ENCODE measurements around the gene DAGLB.
A peak's percentile ranks its signal among the peaks of the same experiment; 100 is the strongest.
"Not testable (repeated sequence)": the region's sequence is repeated elsewhere in the genome, so short reads cannot be mapped to it uniquely, and the experiment has no call there.

Gene DAGLB

DNA sequence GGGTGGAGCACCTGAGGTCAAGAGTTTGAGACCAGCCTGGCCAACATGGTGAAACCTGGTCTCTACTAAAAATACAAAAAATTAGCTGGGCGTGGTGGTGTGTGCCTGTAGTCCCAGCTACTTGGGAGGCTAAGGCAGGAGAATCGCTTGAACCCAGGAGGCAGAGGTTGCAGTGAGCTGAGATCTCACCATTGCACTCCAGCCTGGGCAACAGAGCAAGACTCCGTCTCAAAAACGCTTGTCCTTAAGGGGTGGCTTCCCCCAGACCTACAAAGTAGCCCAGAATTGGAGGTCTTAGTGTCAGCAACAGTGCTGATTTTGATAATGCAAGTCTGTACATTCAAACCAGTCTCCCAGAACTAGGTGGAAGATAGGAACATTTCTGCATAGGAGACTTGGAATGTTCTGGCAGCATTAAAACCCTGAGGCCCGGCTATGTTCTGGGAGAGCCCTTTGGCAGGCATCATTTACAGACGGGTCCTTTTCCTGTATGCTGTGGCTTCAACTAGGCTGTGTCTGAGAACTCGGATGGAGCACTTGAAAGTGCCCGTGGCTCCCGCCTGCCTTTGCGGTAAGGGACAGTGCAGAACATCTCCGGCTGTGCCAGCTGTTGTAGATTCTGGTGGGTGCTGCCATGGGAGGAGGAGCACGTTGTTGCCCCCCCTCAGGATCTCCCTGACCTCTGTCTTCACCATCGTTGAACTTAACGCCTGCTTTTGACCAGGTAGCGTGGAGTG is 49.8 kb downstream of the DAGLB start:
- DNase-seq: not testable (repeated sequence)

DNA sequence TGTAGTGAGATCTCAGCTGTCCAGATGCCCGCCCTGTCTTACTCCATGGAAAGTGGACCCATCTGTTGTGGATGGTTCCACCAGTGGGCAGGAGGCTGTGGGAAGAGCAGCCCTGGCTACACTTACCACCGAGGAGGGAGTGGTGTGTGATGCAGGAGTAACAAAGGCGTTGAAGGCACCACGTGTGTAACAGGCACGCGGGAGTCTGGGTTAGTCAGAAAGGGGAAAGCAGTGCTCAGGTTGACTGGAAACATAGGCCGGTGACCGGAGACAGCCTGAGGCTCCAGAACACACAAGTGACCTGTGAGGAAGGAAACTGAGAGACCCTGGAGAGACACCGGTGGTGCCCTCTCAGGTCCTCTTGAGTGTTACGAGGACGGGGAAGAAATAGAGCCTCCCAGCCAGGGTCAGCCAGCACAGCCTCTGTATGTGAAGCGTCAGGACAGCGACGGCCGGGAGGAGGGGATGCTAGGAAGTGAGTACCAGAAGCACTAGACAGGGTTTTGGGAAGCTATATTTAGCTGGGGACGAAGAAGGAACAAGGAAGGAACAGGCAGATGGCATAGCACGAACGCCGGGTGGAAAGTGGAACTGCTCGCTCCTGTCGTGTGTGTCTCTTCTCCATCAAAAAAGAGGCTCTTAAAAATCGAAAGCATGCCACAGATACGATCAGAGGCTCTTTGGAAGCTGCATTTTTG is 51.7 kb downstream of the DAGLB start:
- DNase-seq: no peak

DNA sequence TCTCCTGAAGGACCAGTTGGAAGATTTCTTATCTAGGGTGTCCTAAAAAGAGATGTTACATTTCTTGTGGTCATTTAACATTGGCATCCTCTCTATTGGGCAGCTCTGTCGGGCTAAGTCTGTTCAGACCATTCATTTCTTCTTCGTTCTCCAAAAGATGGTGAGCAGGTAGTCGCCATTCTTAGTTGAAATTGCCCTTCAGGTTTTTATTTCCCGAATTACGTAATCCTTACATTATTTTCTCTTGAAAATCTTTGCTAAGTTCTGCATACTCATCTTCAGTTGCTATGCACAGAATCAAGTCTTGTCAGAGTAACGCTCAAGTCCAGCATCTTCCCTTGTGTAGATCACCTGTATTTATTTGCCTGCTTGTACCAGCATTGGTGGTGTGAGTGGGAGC is 53.6 kb downstream of the DAGLB start:
- DNase-seq: no peak

DNA sequence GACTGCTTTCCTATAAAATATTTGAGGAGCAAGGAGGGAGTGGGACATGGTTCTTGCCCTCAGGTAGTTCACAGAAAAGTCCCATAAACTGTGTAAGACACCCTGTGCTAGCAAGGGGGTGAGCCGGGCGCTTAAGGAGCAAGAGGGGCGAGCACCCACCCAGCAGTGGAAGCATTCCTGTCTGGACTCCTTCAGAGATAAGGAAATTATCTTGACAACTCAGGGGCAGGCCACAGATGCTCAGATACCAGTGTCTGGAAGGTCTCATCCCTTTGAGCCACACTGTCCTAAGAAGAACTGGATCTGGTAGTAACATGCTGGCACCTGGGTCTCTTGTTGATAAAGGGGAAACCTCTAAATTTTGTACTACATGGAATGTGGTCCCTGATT is 54.1 kb downstream of the DAGLB start:
- no peak for DNase-seq

DNA sequence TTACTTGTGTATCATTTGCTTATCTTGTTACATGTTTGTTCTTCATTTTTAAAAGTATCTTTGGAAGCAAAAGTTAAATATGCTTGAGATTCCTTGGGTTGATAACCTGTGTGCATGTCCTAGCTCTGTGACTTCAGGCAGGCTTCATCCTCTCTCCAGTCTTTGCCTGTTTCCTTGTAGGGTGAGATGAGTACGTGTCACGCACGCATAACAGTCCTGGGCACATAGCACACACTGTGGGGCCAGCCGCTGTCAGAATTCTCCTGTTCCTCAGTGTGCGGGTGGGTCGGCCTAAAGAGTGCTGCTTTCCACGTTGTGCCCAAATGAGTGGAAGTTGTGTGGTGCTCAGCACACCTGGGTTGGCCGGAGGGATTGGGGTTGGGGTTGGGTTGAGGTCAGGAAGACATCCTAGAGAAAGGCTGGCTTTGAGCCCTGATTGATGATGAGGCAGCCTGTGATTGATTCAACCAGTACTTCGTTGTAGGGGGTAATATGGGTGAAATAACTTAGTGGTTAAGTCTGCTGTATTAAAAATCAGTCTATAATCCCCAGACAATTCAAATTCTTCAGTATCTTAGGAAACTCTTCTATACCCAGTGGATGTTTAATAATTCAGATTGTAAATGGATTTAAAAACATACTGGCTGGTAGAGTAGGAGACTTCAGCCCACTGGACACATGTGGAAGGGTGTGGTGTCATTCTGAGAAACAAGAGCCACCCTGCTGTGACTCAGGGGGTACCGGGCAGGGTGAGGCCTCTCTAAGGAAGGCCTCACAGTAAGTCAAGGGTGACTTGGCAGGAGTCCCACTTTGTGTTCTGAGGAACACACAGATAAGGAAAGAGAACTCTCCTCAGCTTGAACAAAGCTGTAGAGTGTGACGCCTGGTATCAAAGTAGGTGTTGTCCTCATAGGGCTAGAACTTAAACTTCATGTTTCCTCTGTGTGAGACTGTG is 54.8 kb downstream of the DAGLB start:
- DNase-seq: peak; percentile 55

DNA sequence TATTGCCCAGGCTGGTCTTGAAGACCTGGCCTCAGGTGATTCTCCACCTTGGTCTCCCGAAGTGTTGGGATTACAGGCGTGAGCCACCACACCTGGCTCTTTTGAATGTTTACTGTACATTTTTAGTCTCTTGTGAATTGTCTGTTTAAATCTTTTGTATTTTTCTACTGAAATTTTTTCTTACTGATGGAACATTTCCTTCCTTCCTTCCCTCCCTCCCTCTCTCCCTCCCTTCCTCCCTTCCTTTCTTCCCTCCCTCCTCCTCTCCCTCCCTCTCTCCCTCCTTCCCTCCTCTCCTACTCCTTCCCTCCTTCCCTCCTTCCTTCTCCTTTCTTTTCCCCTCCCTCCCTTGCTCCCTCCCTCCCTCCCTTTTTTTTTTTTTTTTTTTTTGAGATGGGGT is 58.0 kb downstream of the DAGLB start:
- DNase-seq: no peak

DNA sequence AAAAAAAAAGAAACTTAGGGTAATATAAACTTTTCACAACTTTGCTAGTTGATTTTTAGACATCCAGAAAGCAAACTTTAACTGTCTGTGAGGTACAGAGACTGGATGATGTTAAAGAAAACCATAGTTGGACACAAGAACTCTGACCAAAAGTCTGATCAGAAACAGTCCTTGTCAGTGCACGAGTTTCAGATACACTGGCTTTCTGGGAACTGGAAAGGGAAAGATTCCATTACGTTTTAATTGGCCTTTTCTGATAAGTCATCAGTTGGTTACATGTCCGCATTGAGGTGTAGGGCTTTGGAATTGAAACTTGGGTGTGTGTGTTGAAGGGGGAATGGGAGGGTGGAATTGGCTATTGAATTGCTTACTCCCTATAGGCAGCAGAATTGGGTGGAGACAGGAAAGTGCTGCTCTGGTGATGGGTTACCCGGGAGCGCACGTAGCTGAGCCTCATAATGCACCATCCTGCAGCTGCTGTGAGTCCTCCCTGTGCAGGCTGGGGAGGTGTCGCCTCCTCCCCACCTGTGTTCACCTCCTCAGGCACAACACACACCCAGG is 59.9 kb downstream of the DAGLB start:
- no peak for DNase-seq

DNA sequence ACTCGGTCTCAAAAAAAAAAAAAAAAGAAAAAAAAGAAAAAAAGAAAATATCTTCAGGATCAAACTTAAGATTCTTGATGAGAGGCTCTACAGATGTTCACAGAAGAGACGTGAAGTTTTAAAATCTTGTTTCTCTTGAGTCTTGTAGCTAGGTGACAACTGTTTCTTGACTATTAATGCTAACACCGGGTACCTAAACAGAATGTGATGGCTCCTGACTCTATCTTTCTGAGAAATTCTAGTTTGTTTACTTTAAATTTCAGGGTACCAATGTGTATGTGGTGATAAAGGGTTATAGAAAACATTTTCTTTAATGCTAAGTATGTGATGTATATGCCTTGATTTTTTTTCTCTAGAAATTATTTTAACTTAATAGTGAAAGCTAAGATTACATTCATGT is 61.0 kb downstream of the DAGLB start:
- no peak for DNase-seq

DNA sequence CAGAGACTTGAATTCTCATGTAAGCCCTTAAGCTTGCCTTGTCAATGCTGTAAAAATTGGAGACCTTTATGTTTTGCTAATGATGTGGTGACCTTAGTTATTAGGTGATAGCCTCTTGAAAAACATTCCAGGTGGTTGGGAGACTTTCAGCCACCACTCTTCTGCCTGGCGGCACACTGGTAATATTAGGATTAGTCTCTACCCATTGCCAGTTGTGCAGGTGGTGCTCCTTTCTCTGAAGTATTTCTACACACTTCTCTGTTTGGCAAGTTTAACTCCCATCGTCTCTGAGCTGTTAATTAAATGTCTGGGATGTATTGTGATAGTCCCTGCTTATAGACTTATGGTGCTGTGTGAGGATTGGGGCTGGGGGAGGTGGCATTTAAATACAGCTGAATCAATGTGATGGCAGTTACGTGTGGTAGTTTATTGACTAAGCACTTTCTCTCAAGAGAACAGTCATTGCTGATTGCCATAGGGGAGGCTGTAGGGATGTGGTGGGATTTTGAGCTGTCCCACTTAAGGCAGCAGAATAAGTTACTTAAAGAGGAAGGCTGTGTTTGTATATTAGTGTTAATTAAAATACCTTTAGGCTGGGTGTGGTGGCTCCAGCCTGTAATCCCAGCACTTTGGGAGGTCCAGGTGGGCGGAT is 61.7 kb downstream of the DAGLB start:
- no peak for DNase-seq

DNA sequence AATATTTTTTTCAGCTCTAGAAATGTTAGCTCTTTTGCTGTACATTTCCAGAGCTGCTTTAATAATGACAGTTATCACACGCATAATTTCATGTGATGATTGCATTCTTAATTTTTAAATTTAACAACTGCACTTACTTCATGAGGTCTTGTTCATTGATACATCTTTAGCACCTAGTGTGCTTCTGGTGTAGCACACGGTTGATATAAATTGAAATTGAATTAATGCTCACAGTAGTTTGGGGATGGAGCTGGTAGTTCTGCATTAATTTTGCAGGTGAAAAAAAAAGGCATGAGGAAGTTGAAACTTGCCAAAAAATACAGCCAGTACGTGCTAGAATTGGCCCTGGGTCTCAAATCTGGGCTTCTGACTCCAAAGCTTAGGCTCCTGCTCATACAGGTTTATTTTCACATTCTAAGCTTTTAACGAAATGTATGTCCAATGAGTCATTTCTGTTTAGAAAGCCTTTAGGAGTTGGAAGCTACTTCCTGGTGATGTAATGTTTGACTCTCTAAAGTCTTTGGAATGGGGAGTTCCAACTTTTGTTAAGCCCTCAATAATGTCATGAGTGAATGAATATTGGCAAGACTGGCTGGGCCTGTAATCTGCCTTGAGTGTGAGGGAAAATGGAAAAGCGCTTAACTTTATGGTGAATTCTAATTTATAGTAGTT is 62.5 kb downstream of the DAGLB start:
- DNase-seq: peak; percentile 94

DNA sequence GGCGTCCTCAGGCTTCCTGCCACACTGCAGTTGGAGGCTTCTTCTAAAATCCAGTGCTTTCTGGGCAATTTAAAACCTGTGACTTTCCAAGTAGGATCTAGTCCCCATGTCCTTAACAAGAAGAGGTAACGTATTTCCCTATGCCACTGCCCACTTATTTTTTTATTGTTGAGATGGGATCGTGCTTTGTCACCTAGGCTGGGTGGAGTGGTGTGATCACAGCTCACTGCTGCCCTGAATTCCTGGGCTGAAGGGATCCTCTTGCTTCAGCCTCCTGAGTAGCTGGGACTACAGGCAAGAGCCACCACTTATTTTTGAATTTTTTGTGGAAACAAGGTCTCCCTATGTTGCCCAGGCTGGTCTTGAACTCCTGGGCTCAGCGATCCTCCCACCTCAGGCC is 63.4 kb downstream of the DAGLB start:
- no peak for DNase-seq

DNA sequence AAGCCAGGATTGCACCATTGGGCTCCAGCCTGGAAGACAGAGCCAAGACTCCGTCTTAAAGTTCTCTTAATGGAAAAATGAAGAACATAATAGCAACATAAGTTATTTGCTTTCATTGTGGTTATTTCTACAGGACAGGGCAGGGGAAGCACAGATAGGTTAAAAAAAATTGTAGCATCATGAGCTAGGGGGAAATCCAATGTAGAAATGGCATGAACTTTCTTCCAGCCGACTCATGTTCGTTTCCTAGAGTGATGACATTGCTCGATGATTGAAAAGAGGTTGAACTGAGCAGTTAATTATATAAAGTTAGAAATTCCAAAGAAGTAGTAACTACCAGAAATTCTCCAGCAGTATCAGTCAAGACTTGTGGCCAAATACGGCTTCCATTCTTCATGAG is 64.9 kb downstream of the DAGLB start:
- DNase-seq: peak; percentile 35

DNA sequence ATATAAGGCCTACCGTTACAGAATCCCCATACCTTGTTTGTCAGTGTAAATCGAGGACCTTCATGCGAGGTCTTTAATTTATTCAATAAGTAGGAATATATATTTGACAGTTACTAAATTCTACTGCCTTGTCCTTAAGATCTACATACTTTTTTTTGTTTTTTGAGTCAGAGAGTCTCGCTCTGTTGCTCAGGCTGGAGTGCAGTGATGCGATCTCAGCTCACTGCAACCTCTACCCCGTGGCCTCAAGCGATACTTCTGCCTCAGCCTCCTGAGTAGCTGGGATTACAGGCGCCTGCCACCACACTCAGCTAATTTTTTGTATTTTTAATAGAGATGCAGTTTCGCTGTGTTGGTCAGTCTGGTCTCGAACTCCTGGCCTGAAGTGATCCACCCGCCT is 65.9 kb downstream of the DAGLB start:
- DNase-seq: not testable (repeated sequence)

DNA sequence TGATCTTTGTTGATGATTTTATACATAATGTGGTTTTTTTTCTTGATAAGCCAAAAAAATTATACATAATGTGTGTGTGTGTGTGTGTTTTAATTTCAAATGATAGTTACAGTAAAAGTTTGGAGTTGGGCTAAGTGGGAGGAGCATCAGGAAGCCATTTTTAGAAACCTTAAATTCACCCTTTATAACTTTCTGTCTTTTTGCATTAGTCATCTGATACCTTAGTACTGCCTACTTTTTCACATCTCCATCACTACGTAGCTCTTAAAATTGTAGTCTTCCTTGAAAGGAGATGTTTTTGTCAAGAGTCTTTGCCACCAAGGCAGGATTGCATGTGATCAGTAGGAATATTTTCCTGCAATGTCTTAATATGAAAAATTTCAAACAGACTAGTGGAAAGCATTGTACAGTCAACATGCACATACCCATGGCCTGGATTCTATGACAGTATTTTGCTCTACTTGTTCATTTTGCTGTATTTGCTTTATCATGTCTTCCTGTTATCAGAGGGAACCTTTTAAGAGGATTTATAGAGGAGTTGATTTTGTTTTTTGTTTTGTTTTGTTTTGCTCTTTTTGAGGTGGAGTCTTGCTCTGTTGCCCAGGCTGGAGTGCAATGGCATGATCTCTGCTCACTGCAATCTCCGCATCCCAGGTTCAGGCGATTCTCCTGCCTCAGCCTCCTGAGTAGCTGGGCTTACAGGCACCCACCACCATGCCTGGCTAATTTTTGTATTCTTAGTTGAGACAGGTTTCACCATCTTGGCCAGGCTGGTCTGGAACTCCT is 67.3 kb downstream of the DAGLB start:
- DNase-seq: no peak

DNA sequence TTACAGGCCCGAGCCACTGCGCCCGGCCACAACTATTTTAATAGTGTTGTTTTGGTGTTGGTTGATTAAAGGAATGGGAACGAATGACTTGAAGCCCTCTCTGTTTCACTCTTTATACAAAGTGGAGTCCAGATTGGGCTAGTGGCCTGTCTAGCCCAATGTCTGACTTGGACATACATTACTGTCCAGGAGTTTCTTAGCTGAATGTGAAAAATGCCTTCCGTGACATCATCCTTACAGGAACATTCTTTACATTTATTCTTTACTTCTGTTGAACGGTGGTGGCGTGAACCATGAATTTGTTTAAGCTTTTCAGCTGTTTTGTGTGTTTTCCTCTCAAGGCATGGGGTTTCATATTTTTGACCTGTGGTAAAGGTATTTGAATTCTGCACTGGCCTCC is 67.9 kb downstream of the DAGLB start:
- peak; percentile 34 for DNase-seq

DNA sequence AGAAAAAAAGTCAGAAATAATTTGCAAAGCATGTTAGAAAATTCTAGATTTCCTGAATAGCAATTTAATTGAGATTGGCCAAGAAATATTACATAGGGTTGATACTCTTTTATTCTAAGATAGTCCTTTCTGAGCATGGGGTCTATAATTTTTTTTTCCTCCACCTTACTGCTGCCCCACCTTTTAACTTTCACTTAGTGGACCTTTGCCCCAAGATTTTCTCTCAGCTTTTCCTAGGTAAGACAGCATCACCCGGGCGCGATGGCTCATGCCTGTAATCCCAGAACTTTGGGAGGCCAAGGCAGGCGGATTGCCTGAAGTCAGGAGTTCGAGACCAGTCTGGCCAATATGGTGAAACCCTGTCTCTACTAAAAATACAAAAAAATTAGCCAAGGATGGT is 69.2 kb downstream of the DAGLB start:
- DNase-seq: not testable (repeated sequence)

DNA sequence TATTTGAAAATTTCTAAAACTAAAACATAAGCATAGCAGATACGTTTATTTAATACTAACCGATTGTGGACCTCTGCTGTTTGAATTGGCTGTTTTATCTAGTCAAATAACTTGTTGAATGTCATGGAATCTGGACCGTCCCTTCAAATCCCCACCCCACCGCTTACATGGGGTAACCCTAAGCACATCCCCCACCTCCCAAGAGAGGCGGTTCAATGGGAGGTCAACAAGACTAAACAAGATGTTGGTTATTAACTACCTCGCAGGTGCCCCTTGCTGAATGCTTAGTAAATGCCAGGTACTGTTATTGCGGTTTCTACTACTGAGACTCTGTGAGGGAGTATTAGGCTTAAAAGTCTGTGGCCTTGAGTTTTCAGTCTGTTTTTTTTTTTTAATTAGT is 70.9 kb downstream of the DAGLB start:
- DNase-seq: no peak

DNA sequence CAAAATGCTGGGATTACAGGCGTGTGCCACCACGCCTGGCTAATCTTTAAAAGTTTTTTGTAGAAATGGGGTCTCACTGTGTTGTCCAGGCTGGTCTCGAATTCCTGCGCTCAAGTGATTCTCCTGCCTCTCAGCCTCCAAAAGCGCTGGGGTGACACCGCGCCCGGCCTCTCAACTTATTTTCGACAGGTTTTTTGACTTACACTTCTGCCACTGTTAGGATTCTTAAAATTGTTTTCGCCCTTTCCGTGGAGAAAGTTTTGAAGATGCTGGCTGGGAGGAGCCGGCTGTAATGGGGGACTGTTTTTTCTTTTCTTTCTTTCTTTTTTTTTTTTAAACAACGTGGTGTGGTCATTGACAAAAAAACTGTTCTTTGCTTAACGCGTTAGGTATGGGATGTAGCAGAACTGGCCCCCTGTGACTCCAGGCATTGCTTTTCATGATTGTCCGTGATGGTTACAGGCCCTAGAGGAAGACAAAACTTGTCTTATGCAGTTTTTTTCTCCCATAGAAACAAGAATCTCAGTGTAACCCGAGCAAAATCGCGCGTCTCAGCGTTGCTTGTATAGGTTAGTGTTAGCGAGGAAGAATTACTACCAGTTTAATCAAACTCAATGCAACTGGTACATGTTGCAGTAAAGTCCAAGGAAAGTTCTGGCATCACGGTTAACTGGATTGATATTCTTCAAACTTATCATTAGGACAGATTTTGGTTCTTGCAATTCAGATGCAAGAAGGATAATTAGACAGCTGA is 72.2 kb downstream of the DAGLB start:
- DNase-seq: peak; percentile 28

DNA sequence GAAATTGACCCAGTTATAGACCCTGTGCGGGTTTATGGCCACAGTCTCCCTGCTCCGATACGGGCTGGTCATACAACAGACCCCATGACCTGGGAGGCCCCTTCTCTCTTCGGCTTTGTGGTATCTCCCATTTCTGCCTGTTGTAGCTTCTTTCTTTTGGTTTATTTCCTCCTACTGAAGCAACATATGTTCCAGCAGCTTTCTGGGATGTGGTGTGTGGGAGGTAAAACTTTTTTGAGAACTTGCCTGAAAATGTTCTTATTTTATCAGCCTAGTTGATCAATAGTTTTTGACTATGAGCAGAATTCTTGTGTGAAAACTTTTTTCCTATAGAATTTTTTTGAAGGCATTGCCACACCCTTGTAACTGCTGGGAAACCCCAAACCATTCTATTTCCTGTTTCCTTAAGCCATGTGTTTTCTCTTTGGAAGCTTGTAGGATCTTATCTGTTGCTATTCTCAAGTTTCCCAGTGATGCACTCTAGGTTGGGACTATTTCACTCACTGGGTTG is 80.0 kb downstream of the DAGLB start:
- peak; percentile 25 for DNase-seq

DNA sequence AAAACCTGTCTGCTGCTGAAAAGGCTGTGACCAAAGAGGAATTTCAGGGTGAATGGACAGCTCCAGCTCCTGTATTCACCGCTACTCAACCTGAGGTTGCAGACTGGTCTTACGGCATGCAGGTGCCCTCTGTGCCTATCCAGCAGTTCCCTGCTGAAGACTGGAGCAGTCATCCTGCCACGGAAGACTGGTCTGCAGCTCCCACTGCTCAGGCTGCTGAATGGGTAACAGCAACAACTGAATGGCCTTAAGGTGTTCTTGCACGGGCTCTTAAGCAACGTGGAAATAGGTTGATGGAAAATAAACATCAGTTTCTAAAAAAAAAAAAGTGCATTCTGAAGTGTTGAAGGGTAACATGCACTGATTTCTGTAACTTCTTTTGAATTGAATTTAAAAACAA is 82.3 kb downstream of the DAGLB start:
- no peak for DNase-seq

All from fibroblast of skin of abdomen (primary cell).